KMS-11 (cell line): ENCODE results near the gene SLBP.

Experiments used
- H2AFZ ChIP-seq: fragments of 200-600 bp; sonication (generic); 2 replicates; pipeline ENCODE4 v1.6.1; 2016; ENCODE audit warnings: antibody characterized with exemption, mixed run types, low read depth
- H3K27ac ChIP-seq: fragments of 200-600 bp; sonication (generic); 2 replicates; pipeline ENCODE4 v1.6.1; 2016; ENCODE audit warnings: mild to moderate bottlenecking, mixed run types
- H3K27me3 ChIP-seq: fragments of 200-600 bp; sonication (generic); 2 replicates; pipeline ENCODE4 v1.6.1; 2017; ENCODE audit warnings: mild to moderate bottlenecking, low read depth, mixed run types, moderate library complexity; ENCODE audit not compliant: insufficient read depth
- H3K36me3 ChIP-seq: fragments of 200-600 bp; sonication (generic); 2 replicates; pipeline ENCODE4 v1.6.1; 2017; ENCODE audit warnings: mild to moderate bottlenecking, mixed run types; ENCODE audit not compliant: insufficient read depth
- H3K4me1 ChIP-seq: fragments of 200-600 bp; sonication (generic); 2 replicates; pipeline ENCODE4 v1.6.1; 2016; ENCODE audit warnings: mild to moderate bottlenecking, low read depth, mixed run types; ENCODE audit not compliant: poor library complexity, severe bottlenecking
- H3K4me2 ChIP-seq: fragments of 200-600 bp; sonication (generic); 2 replicates; pipeline ENCODE4 v1.7.0; 2016; ENCODE audit warnings: mild to moderate bottlenecking, mixed run types
- H3K4me3 ChIP-seq: fragments of 200-600 bp; sonication (generic); IDR thresholded peaks from 2 replicates; pipeline ENCODE4 v1.6.1; 2017; ENCODE audit warnings: low read depth, low read length, mixed read lengths; ENCODE audit not compliant: insufficient read depth
- H3K79me2 ChIP-seq: fragments of 200-600 bp; sonication (generic); 2 replicates; pipeline ENCODE4 v1.6.1; 2016; ENCODE audit warnings: low read depth, mixed run types; ENCODE audit not compliant: insufficient read depth
- H3K9ac ChIP-seq: fragments of 200-600 bp; sonication (generic); 2 replicates; pipeline ENCODE4 v1.6.1; 2016; ENCODE audit warnings: mild to moderate bottlenecking, mixed run types
- H4K20me1 ChIP-seq: fragments of 200-600 bp; sonication (generic); 2 replicates; pipeline ENCODE4 v1.6.1; 2016; ENCODE audit warnings: mild to moderate bottlenecking, mixed run types; ENCODE audit not compliant: insufficient read depth
- TF ChIP-seq, protein P1 (sequence below): fragments of 200-600 bp; sonication (generic); conservative IDR thresholded peaks from 2 replicates; pipeline ENCODE4 v1.6.1; 2017; ENCODE audit warnings: low read depth, mild to moderate bottlenecking, antibody characterized with exemption, low read length, moderate library complexity, mixed read lengths

The SLBP gene

DNA sequence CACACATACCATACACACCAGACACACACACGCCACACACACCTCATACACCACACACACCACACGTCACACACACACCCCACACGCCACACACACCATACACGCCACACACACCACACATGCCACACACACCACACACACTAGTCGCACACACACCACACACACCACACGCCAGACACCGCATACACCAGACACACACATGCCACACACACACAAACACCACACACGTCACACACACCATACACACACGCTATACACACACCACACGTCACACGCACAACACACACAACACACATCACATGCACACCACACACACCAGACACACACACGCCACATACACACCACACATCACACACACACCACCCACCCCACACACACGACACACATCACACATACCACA lies 60.0 kb downstream of the SLBP start:
- Histone ChIP-seq H4K20me1 (no peaks in the 10 kb centered on the region), H3K9ac (no peak overlapping the region), H3K4me2 (no peak overlapping the region), H2AFZ (no peak overlapping the region), H3K4me1 (no peaks in the 10 kb centered on the region), H3K36me3 (no peaks in the 10 kb centered on the region), H3K27ac (no peak overlapping the region), H3K4me3 (no peak overlapping the region), H3K27me3 (peaks cover 7% of the 10 kb centered on the region; the same call in 1 of the 2 replicates), H3K79me2 (no peaks in the 10 kb centered on the region)
- TF ChIP-seq, protein P1, sequence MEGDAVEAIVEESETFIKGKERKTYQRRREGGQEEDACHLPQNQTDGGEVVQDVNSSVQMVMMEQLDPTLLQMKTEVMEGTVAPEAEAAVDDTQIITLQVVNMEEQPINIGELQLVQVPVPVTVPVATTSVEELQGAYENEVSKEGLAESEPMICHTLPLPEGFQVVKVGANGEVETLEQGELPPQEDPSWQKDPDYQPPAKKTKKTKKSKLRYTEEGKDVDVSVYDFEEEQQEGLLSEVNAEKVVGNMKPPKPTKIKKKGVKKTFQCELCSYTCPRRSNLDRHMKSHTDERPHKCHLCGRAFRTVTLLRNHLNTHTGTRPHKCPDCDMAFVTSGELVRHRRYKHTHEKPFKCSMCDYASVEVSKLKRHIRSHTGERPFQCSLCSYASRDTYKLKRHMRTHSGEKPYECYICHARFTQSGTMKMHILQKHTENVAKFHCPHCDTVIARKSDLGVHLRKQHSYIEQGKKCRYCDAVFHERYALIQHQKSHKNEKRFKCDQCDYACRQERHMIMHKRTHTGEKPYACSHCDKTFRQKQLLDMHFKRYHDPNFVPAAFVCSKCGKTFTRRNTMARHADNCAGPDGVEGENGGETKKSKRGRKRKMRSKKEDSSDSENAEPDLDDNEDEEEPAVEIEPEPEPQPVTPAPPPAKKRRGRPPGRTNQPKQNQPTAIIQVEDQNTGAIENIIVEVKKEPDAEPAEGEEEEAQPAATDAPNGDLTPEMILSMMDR: no peak

DNA sequence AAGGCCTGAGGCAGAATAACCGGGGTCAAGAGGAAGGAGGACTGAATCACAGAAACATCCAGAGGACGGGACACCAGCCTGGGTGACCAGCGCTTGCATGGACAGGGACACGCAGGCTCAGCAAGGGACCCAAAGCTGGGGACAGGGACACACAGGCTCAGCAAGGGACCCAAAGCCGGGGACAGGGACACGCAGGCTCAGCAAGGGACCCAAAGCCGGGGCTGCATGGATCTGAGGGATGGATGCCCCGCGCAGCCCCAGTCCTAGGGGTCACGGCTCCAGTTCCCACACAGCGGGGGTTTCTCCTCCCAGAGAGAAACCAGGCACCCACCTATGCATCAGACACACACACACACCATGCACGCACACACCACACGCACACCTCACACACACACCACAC lies 60.5 kb downstream of the SLBP start:
- Histone ChIP-seq H3K27me3 (peaks cover 7% of the 10 kb centered on the region; the same call in 1 of the 2 replicates), H3K9ac (no peak overlapping the region), H3K4me1 (no peaks in the 10 kb centered on the region), H4K20me1 (no peaks in the 10 kb centered on the region), H2AFZ (no peak overlapping the region), H3K4me3 (no peak overlapping the region), H3K79me2 (no peaks in the 10 kb centered on the region), H3K36me3 (no peaks in the 10 kb centered on the region), H3K27ac (no peak overlapping the region), H3K4me2 (no peak overlapping the region)
- TF ChIP-seq, protein P1: no peak

DNA sequence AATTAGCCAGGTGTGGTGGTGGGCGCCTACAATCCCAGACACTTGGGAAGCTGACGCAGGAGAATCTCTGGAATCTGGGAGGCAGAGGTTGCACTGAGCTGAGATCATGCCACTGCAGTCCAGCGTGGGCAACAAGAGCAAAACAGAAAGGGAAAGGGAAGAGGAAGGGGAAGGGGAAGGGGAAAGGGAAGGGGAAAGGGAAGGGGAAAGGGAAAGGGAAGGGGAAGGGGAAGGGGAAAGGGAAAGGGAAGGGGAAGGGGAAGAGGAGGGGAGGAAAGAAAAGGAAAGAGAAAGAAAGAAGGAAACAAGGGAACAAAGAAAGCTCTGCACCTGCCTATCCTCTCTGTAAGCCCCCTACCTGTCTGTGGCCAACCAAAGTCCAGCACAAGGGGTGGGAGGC lies 63.2 kb downstream of the SLBP start:
- H3K27ac ChIP-seq: no peak overlapping the region
- no peak overlapping the region for H2AFZ ChIP-seq
- H3K27me3 ChIP-seq: peaks cover 8% of the 10 kb centered on the region; the same call in 1 of the 2 replicates
- no peak overlapping the region for H3K9ac ChIP-seq
- H3K4me2 ChIP-seq: no peak overlapping the region
- H3K36me3 ChIP-seq: no peaks in the 10 kb centered on the region
- H3K4me1 ChIP-seq: no peaks in the 10 kb centered on the region
- H3K4me3 ChIP-seq: no peak overlapping the region
- TF ChIP-seq, protein P1: no peak
- no peaks in the 10 kb centered on the region for H3K79me2 ChIP-seq
- H4K20me1 ChIP-seq: no peaks in the 10 kb centered on the region

DNA sequence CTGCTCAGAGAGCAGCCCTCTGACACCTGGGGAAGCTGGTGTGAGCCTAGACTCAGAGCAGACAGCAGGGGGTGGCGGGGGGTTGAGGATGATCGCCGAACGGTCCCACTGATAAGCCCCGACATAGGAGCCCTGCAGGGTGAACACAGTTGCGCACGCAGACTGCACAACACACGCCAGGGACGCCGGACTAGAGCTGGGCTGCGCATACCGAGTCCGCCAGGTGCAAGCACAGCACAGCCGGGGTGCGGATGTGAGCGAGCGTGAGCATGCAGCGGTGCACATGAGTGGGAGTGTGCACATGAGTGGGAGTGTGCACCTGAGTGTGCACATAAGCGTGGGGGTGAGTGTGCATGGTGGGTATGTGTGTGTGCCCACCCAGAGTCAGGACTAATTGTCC lies 64.7 kb downstream of the SLBP start:
- Histone ChIP-seq H3K4me1 (no peaks in the 10 kb centered on the region), H3K36me3 (no peaks in the 10 kb centered on the region)
- TF ChIP-seq, protein P1: no peak

More for the DNA sequence above, 64.7 kb downstream of the SLBP start:
- peaks cover 8% of the 10 kb centered on the region; the same call in 1 of the 2 replicates for H3K27me3 ChIP-seq
- H3K79me2 ChIP-seq: no peaks in the 10 kb centered on the region
- H3K4me2 ChIP-seq: no peak overlapping the region
- no peak overlapping the region for H3K9ac ChIP-seq
- H3K27ac ChIP-seq: no peak overlapping the region
- no peak overlapping the region for H3K4me3 ChIP-seq
- H4K20me1 ChIP-seq: no peaks in the 10 kb centered on the region
- H2AFZ ChIP-seq: no peak overlapping the region
